C4-2B (cell line): ENCODE results near the gene MCF2L.

Experiments used
- ZFX ChIP-seq: fragments of 450-650 bp; IDR thresholded peaks from 2 replicates; pipeline ENCODE4 v1.6.1; 2017
- TF ChIP-seq, protein P1 (sequence below): fragments of 450-650 bp; conservative IDR thresholded peaks from 2 replicates; pipeline ENCODE4 v1.5.1; 2017; ENCODE audit warnings: mild to moderate bottlenecking

- TF ChIP-seq, protein P1, sequence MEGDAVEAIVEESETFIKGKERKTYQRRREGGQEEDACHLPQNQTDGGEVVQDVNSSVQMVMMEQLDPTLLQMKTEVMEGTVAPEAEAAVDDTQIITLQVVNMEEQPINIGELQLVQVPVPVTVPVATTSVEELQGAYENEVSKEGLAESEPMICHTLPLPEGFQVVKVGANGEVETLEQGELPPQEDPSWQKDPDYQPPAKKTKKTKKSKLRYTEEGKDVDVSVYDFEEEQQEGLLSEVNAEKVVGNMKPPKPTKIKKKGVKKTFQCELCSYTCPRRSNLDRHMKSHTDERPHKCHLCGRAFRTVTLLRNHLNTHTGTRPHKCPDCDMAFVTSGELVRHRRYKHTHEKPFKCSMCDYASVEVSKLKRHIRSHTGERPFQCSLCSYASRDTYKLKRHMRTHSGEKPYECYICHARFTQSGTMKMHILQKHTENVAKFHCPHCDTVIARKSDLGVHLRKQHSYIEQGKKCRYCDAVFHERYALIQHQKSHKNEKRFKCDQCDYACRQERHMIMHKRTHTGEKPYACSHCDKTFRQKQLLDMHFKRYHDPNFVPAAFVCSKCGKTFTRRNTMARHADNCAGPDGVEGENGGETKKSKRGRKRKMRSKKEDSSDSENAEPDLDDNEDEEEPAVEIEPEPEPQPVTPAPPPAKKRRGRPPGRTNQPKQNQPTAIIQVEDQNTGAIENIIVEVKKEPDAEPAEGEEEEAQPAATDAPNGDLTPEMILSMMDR = no peak
- TF ChIP-seq ZFX = no peak
These were observed 148.4 kb downstream of the MCF2L start for GRCh38 chr13:113117335-113117872.
